H1 (cell line): ENCODE data around the gene AQP11. TPM values are rescaled to one million over a fixed set of nuclear protein-coding genes. Genes with fewer than 3 reads are reported as not detected.

Experiments
- HDAC2 ChIP-seq, 2 experiments: fragments of 300-600 bp in 1 of 2; sonication (generic) in 1 of 2; IDR thresholded peaks; 2 replicates each; pipeline ENCODE4 v1.6.1; 2011 to 2012; ENCODE audit warnings: low read depth in 2 of 2, low read length in 2 of 2, mild to moderate bottlenecking in 2 of 2, moderate library complexity in 2 of 2, borderline replicate concordance in 1 of 2, inconsistent platforms in 1 of 2
- PHF8 ChIP-seq: fragments of 200-600 bp; sonication (generic); conservative IDR thresholded peaks from 2 replicates; pipeline ENCODE4 v1.7.1; 2012; ENCODE audit warnings: low read depth, mild to moderate bottlenecking, inconsistent platforms, low read length, moderate library complexity
- RFX5 ChIP-seq: IDR thresholded peaks from 2 replicates; pipeline ENCODE4 v1.6.1; 2011; ENCODE audit warnings: low read depth, low read length, improper control_type of control experiment, borderline replicate concordance
- polyA plus RNA-seq, 7 experiments: library from polyadenylated mRNA; depleted of rRNA in 3 of 7; stranded (reverse) in 5 of 7; unstranded in 2 of 7; fragments of >200 nt in 5 of 7; fragments of 200-250 nt in 2 of 7; gene quantifications; 1 replicate in 5 of 7; 2 replicates in 1 of 7; 4 replicates in 1 of 7; pipeline versions ENCODE4 v1.2.1 to v1.2.3, GENCODE V29; 2011 to 2013; ENCODE audit warnings: missing spikeins in 2 of 7, mixed read lengths in 2 of 7
- total RNA-seq: library from RNA; stranded (reverse); fragmentation: NEBNext Ultra II Directional; extraction: Animal tissue kit (Norgen Biotek cat#: 25700); gene quantifications from 2 replicates; pipeline ENCODE4 v1.2.1, GENCODE V29; 2021

The AQP11 gene
- total and polyA plus RNA-seq, 2 of the 8 experiments (the other 6 are each of a cell fraction or from before 2014, with no cell fraction given), result 1.1 to 1.6 TPM

DNA sequence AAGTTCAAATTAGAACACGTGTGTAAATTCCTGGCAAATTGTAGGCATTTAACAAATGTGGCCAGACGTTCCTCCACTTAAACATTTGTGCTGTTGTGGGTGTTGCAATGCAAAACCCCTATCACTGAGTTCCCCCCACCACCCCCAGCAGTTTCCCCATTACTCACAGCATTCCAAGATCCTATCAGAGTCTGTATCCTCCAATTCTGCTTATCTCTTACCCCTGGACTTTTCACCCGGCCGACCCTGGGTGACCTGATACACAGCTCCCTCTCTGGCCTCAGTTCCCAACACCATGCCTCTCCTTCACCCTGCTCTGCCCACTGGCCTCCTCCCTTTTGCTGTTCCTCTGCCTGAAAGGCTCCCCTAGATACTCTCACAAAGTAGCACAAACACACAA lies 31.4 kb upstream of the AQP11 start (continued):
- no peak for TF ChIP-seq RFX5
- no peak for TF ChIP-seq PHF8
- TF ChIP-seq HDAC2 (IDR thresholded peaks at IDR 0.05; ENCODE audit: borderline replicate concordance in 1 of 2, low read depth in 2 of 2, low read length in 2 of 2), result no peak
